HS-27A (cell line): ENCODE measurements around the gene HSPA1L.

Experiments used
- DNase-seq: peaks from one replicate; pipeline ENCODE4 v3.0.0-alpha.2; 2012; ENCODE audit warnings: low read depth, missing footprints

HSPA1L gene

GRCh38 chr6:31781244-31782125, 33.6 kb downstream of the HSPA1L start:
- DNase-seq: no peak

GRCh38 chr6:31780507-31781243, 34.4 kb downstream of the HSPA1L start:
- no peak for DNase-seq

GRCh38 chr6:31779908-31780307, 35.2 kb downstream of the HSPA1L start:
- DNase-seq: no peak

- DNase-seq: no peak
Observed at GRCh38 chr6:31778999-31779885, 35.8 kb downstream of the HSPA1L start.

GRCh38 chr6:31778193-31778592, 36.9 kb downstream of the HSPA1L start:
- DNase-seq: no peak

- DNase-seq: no peak
Observed at GRCh38 chr6:31777667-31778050, 37.4 kb downstream of the HSPA1L start.

GRCh38 chr6:31776989-31777666, 38.0 kb downstream of the HSPA1L start, which contains the start of gene VWA7:
TSS of gene VWA7 (minus strand) at chr6:31777328. CDS start at chr6:31776779, 549 bp downstream.
- no peak for DNase-seq

- DNase-seq: no peak
Observed at GRCh38 chr6:31776485-31776988, 38.5 kb downstream of the HSPA1L start.

GRCh38 chr6:31775633-31776484, 39.2 kb downstream of the HSPA1L start:
- DNase-seq: no peak

- no peak for DNase-seq
Observed at GRCh38 chr6:31775184-31775583, 39.9 kb downstream of the HSPA1L start.

GRCh38 chr6:31771992-31772358, 43.1 kb downstream of the HSPA1L start:
- no peak for DNase-seq

- no peak for DNase-seq
Observed at GRCh38 chr6:31770860-31771259, 44.2 kb downstream of the HSPA1L start.

- no peak for DNase-seq
Observed at GRCh38 chr6:31769684-31770371, 45.3 kb downstream of the HSPA1L start.

GRCh38 chr6:31768363-31769257, 46.5 kb downstream of the HSPA1L start:
- no peak for DNase-seq

GRCh38 chr6:31767096-31767645, 47.9 kb downstream of the HSPA1L start:
- DNase-seq: no peak

GRCh38 chr6:31765910-31766794, 48.9 kb downstream of the HSPA1L start:
- DNase-seq: no peak

GRCh38 chr6:31765559-31765909, 49.5 kb downstream of the HSPA1L start:
- DNase-seq: no peak

- no peak for DNase-seq
Observed at GRCh38 chr6:31764198-31764597, 50.9 kb downstream of the HSPA1L start.
